ENCODE data around the gene OR10G2.
"Not testable (repeated sequence)": the region's sequence is repeated elsewhere in the genome, so short reads cannot be mapped to it uniquely, and the experiment has no call there.

OR10G2 gene, protein sequence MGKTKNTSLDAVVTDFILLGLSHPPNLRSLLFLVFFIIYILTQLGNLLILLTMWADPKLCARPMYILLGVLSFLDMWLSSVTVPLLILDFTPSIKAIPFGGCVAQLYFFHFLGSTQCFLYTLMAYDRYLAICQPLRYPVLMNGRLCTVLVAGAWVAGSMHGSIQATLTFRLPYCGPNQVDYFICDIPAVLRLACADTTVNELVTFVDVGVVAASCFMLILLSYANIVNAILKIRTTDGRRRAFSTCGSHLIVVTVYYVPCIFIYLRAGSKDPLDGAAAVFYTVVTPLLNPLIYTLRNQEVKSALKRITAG

DNA sequence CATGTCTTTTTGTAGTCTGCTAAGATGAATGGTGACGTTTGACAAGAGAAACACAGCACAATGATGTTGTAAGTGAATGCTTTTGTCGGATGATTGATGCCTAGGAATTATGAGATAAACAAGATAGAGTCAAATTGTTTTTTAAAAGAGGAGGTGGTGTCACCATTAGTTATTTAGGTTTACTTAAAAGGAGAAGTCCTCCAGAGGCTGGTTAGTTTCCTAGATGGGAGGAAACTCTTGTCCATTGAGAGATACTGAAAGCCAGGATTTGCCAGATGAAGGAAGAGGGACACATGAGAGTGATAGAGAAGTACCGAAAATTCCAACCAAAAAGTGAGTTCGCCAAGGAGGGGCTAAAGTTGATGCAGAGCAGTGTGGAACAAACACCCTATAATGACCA is at the start of gene OR10G2:
OR10G2 (minus strand) TSS at position 101 of the 400 bp plus-strand sequence; CDS start at position 3, 98 bp downstream.
- no peak for DNase-seq

DNA sequence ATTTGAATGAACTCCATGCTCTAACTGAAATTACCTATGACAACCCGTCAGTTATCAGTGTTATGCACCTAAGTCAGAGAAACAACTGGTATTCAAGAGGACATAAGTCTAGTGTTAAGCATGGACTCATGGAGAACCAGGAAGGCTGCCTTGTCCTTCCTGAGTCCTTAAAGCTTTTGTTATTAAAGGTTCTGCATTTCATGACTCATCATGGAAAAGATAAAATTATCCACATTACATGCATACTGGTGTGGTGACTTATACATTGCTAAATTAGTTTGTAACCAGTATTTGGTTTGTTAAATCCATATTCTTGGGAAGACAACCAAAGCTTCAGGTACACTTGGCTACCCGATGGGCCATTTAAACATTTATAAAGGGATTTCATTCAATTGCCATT is 45.3 kb upstream of the OR10G2 start:
- no peak for DNase-seq

DNA sequence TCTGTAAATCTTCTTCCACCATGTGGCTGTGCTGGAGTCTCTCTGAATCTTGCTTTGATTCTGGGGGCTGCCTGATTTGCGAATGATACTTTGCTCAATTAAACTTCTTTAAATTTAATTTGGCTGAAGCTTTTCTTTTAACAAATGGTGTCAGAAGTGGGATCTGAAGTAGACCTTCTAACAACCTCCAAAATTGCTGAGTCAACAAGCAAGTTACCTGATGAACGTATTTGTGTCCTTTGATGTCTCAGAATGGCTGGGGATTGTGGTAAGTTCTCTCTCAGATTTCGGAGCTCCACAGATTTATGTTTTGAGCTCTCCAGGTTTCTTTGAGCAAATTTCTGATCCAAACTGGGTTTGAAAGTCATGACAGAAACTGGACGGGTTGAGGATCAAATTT is 40.8 kb upstream of the OR10G2 start:
- DNase-seq, result no peak

DNA sequence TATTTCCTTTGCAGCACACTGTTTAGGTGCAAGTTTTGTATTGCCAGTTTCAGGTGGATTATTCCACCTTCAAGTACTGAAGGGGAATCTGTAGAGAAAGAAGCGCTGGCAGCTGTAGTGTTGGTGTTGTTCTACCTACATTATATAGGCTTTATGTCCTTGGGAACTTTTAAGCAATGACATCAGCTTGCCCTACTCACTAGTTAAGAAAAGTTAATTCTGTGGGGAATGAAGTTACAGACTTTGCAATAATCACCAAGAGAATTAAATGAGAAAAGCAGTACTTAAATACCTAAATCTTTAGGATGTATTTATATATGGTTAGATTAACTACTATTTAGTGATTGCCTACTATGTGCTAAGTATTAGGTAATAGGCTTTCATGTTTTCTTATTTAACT is 39.0 kb upstream of the OR10G2 start, which contains the start of gene OR4E1:
OR4E1 (minus strand) TSS at position 101 of the 400 bp plus-strand sequence. CDS start 2,883 bp downstream, outside the sequence.
- no peak for DNase-seq

DNA sequence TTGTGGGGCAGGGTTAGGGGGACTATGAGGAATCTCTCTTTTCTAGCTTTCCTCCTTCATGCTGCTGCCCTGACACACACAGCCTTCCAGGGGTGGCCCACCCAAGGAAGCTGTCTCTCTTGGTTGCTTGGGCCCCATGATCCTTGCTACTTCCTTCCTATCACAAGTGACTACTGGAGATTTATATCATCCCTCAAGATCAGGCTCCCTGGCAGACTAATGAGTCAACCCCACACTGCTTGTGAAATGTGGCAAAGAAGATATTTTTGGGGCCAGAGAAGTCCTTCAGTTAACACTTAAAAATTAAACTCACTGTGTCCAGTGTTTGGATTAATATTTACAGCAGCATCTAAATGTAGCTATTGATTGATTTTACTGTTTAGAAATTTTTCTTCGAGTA is 37.4 kb upstream of the OR10G2 start:
- DNase-seq, result no peak

DNA sequence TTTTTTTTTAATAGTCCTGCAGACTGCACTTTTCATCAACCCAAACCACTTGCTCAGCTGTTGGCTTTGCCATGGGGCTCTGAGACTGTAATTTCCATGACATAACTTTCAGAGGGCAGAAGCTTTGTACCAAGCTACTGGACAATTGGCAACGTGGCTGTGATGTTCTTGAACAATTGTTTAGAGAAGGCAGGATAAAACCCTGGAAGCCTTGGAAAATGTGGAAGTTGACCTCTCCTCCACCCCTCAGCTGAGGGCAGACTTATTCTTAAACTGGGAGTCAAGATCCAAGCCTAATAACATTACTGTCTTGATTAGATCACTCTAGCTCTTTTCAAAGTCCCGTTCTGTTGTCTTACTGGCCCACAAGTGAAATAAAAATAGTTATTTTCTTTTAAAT is 36.6 kb upstream of the OR10G2 start:
- no peak for DNase-seq

DNA sequence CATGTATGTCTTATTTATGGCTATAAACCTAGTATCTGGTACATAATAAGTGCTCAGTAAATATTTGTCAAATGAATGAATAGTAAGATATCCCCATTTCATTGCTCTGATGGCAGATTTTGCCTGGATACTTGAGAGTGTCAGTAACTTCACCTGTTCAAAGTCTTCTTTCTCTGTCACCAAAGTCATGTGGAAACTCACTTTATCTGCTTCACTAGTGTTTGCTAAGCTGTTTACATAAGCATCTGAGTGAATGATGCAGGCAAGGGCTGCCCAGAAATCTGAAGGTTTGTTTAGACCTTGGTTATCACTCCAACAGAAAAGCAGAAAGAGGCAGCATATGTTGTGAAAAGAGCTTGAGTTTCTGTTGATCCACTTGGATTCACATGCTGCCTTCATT is 34.5 kb upstream of the OR10G2 start:
- DNase-seq, result no peak

DNA sequence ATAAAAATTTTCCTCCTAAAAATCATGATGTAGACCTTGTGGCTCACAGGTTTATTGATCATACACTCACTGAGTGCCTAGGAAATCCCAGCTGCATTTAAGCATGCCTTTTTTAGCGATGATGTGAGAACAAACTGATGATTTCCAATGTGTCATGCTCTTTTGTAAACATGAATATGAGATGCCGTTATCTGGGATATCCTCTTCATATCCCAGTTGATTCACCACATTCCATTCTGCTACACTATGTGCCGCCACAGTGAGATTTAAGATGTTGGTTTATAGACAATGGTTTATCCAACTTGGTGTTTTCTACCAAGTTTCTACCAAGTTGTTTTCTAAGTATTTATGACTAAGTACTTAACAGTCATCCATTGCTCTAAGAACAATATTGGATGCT is 33.6 kb upstream of the OR10G2 start:
- DNase-seq, result no peak

DNA sequence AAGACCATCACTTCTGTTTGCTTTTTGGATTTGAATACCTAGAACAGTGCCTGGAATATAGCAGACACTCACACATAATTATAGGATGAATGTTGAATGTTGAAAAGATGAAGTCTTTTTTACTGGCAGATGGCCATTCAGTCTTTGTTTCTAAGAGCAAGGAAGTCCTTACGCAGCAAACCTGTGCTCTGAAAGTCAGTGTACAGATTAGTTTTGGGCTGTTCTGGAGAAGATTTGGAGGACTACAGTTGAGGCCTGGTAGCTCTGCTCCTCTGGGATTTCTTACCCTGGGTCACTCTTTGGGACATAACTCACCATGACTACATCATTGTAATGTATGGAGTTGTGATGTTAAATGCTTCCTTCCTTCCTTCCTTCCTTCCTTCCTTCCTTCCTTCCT is 22.2 kb upstream of the OR10G2 start:
- DNase-seq, result no peak

DNA sequence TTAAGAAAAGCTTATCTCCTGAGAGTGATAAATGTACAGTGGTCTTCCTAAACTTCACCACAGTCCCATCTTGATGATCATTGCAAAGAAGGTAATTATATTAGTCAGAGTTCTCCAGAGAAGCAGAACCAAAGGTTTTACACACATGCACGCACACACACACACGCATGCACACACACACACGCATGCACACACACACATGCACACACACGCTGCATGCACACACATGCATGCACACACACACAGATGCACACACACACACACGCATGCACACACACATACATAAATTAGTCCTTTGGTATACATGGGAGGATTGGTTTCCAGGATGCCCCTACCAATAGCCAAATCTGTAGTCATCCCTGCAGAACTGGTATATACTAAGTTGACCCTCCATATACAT is 19.5 kb upstream of the OR10G2 start:
- no peak for DNase-seq

DNA sequence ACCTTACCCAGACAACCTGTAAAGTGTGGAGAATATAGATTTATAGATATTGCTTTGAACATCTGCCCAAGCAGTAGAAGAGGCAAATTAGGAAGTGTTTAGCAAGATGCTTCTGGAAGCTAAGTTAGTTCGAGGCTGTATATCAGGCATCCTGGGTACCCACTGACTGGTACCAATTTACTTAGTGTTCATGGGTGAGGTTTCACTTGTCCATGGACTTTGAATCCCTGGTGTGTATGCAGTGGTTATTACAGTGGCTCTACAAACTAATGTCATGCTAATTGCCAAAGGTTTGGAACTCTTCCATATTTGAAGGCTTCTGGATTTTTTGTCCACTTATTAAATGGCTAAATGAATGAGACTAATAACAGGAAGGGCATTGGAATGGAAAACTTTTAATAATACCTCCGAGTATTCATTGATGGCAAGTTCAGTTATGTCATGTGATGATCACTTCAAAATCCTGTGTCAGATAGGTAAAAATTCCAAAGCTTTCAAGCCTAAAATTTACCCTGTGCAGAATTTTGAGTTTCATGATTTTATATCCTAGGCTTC is 18.7 kb upstream of the OR10G2 start, which contains the start of gene OR4E2:
OR4E2 (plus strand) TSS at position 505 of the 555 bp plus-strand sequence. CDS start 11,248 bp downstream, outside the sequence.
- no peak for DNase-seq

DNA sequence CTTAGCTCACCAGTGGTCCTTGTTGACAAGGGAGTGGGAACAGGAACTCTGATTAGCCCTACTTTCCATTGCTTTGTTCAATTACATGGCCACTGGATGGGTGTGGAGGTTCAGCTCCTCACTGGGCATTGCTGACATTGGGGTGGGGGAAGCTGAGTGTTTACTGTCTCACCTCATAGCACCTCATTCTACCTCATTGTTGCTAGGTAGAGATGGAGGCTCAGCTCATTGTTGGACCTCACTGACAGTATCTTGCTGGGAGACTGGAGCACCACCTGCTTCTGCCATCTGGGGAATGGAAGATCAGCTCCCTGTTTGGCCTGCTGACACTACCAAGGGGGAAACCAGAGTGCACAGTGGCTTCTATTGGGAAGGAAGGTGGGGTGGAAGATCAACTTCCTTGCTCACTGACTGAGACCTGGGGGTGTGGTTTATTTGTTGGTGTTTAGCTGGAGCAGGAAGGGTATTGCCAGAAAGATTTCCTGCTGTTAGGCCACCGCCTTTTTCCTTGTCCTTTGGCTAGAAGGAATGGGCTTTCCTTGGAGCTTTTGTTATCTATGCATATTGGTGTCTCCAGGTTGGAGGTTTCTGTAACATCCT is 17.6 kb upstream of the OR10G2 start:
- DNase-seq, result no peak

DNA sequence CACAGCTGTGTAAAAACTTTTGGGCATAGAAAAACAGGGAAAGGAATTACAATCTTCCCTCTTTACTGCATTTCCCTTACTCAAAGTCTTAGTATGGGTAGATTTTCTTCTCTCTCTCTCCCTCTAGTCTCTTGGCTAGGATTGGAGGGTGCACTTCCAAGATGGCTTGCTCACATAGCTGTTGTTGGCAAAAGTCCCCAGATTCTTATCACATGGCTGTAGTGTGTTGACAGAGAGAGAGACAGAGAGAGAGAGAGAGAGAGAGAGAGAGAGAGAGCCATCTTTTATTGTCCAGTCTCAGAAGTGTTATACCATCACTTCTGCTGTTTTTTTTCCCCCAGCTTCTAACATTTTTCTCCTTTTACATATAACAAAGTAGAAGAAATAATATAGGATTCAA is 12.6 kb upstream of the OR10G2 start:
- no peak for DNase-seq

DNA sequence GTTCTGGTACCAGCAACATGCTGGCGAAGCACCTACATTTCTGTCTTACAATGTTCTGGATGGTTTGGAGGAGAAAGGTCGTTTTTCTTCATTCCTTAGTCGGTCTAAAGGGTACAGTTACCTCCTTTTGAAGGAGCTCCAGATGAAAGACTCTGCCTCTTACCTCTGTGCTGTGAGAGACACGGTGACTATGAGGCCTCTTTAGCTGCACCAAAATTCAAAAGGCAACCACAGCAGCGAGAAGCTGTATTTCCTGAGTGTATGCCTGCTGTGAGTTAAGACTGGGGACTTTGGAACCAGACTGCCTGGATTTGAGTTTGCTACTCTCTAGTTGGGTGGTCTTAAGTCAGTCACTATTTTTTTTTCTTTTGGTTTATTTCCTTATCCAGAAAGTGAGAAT is 8.7 kb upstream of the OR10G2 start:
- no peak for DNase-seq

DNA sequence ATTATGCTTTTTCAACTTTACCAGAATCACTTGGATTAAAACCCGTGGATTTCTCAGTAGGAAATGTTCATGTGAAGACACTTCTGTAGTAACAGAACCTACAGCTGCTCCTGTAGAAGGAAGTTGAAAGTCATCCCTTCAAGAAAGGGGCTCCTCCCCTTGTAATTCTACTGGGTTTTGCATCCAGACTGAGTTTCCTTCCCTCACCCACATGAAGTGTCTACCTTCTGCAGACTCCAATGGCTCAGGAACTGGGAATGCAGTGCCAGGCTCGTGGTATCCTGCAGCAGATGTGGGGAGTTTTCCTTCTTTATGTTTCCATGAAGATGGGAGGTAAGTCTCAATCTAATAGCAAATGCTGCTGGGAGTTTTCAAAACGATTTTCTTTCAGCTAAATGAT is 7.9 kb upstream of the OR10G2 start:
- no peak for DNase-seq

DNA sequence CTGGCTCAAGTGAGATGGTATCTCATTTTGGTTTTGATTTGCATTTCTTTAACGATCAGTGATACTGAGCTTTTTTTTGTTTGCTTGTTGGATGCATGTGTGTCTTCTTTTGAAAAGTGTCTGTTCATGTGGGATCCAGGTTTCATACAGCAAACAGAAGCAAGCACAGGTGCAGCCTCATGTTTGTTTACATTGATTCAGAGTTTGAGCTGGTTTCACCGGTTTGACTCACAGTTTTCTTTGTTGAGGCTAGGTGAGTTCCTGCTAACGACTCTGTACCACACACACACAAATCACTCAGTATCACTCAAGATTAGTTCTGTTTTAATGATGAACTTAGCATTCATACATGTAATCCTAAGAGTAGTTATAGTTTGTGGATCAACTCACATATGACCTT is 3.7 kb downstream of the OR10G2 start:
- no peak for DNase-seq

DNA sequence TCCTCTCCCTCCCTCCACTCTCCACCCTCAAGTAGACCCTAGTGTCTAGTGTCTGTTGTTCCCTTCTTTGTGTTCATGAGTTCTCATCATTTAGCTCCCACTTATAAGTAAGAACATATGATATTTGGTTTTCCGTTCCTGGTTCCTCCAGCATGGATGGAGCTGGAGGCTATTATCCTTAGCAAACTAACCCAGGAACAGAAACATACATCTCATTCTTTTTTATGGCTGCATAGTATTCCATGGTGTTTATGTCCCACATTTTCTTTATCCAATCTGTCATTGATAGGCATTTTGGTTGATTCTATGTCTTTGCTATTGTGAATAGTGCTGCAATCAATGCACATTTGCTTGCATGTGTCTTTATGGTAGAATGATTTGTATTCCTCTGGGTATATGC is 4.2 kb downstream of the OR10G2 start:
- DNase-seq, result not testable (repeated sequence)

DNA sequence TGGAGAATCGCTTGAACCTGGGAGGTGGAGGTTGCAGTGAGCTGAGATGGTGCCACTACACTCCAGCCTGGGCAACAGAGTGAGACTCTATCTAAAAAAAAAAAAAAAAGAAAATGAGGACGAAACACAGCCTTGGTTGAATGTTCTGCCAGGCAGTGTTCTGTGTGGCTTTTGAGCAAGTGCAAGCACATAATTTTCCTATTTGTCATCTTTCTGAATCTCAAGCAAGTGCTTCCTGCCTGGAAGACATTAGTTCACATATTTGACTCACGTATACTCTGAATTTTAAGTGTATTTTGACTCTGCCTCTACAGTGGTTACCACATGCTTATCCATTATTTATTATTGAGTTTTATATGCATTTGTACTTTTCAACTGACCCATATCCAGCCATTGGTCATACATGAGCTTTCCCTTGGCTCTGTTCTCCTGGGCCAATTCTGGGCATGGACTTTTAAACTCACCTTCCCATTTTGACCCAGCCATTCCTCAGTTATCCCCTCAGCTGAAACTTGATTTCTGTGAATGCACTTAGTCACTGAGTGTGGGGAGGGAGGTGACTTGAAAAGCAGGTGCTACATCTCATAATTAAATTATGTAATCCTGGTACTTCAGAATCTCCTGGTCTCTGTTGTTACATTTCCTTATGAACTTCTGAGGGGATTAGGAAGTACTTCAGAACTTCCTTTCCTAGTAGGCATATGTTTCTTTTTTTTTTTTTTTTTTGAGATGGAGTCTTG is 8.1 kb downstream of the OR10G2 start:
- DNase-seq, result no peak

DNA sequence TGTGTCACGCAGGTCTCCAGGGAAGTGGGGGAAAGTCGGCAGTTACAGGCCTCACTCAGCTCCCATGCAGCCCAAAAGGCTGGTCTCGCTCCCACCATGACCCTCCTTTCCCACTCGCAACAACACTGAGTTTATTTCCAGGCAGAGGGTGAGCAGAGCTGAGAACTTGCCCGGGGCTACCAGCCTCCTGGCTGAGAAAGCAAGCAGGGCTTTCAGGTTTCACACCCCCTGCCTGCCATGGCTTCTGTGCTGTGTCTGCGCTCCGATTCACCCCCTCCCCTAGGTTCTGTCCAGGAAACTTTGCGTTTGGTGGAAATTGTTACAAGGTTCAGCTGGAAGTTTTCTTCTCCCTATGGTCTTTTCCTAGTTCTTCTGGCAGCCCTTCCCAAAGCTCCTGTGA is 17.1 kb downstream of the OR10G2 start:
- DNase-seq, result no peak

DNA sequence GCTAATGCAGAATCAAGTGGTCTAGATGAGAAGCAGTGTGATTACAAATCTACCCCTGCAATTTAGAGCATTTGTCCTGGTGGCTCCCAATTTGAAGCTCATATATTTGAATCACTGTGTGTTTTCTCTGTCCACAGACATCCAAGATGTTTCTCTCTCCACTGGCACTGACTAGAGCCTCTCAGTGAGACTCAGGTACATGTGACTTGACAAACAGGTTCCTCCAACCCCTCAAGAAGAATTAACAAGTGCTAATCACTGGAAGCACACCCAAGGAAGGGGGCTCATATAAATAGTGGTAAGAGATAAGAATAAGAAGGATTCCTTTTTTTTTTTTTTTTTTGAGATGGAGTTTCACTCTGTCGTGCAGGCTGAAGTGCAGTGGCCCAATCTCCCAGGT is 20.5 kb downstream of the OR10G2 start:
- DNase-seq, result no peak

DNA sequence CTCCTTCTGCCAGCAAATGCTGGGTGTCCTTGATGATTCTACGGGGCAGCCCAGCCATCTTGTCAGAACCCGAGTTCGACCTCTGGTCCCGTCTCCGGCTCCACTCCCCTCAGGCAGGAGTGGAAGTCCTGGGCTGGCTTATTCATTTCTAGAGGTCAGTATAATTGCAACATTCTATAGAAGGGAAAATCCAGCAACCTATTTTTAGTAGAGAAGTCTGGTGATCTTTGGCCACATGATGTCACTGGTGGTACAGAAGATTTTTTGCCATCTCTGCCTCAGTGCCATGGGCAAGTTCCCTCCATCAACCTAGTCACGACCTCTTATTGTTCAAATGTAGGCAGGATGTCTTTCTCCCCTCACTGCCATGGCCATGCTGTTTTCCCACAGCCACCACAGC is 22.4 kb downstream of the OR10G2 start:
- no peak for DNase-seq

DNA sequence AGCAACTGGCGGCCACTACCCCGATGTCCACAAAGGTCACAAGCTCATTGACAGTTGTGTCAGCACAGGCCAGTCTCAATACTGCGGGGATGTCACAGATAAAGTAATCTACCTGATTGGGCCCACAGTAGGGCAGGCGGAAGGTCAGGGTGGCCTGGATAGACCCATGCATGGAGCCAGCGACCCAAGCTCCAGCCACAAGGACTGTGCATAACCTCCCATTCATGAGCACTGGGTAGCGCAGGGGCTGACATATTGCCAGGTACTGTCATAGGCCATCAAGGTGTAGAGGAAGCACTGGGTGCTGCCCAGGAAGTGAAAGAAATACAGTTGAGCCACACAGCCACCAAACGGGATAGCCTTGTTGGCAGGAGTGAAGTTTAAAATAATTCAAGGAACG is 32.6 kb downstream of the OR10G2 start:
- DNase-seq, result not testable (repeated sequence)

DNA sequence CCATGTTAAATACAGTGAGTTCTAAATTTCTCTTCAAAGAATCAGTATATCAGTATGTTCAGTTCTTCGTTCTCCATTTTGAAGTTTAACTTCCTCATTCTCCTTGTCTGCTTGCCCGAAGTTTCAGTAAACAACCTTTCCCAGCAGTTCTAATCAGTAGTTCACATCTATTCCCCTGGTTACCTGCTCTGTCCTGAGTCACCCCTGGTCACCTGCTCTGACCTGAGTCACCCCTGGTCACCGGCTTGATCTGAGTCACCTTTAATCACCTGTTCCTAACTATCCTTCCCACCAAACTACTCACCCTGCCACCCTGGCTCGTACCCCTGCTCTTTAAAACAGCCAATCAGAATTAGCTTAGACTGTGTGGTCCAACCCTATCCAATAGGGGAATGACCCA is 45.4 kb downstream of the OR10G2 start:
- no peak for DNase-seq
